GM18861 (cell line): ENCODE measurements around the gene UBE2D4.
"Not testable (repeated sequence)": the region's sequence is repeated elsewhere in the genome, so short reads cannot be mapped to it uniquely, and the experiment has no call there.

Experiments
- ATAC-seq: cut with Tn5 transposase; IDR thresholded peaks from one replicate; pipeline ENCODE4 v1.9.1; 2021; ENCODE audit not compliant: unreplicated experiment

The UBE2D4 gene

GRCh38 chr7:43960933-43961332 lies 34.7 kb downstream of the UBE2D4 start:
- ATAC-seq = no peak

- not testable (repeated sequence) for ATAC-seq
These were observed 40.2 kb downstream of the UBE2D4 start for GRCh38 chr7:43966392-43966791.

DNA sequence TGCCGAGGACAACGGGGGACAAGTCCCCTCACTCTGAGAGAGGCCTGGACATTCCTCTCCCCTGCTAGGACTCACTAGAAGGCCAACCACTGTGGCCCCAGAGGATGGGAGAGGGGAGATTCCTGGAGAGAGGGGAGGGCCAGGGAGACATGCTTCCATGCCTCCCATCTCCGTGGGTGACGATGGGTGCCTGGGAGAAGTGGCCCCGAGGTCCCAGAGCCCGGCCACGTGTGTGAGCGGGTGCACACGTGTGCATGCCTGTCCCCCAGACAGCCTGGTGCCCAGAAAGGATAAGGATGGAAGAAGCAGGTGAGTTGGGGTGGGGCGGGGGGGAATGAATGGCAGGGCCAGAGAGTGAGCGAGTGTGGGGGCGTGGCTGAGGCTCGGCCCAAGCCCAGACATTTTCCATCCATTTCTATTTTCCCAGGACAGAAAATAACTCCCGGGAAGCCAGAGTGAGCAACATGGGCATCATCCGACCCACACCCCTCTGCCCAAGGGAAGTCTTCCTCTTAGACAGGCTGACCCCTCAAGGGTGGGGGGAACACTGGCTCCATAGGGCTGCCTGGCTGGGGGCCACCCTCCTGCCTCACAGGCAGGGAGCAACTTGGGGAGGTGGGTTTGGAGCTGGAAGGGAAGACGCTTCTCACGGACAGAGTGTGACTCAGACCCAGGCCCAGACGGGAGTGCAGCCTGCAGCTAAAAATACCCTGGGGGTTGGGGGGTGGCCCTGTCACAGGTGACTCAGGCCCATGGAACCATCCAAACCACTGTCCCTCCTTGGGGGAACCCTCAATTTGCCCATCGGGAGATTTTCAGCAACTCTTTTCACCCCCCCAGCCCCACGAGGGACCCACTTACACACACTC lies 42.2 kb downstream of the UBE2D4 start:
- not testable (repeated sequence) for ATAC-seq

DNA sequence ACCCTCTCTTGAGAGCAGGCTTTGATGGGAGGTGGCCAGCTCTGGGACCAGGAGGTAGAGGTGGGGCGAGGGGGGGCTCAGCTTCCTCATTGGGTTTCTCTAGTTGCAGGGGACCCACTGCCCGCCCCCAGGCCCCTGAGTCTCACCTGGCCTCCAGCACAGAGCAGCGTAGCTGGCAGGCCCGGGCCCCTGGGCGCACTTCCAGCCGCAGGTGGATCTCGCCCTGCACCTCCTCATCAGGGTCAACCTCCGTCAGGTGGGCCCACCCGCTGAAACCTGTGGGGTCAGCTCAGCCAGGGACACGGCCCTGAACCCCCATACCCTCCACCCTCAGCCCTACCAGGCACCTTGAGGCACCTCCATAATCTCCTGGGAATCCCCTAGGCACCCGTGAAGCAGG lies 43.4 kb downstream of the UBE2D4 start:
- ATAC-seq = not testable (repeated sequence)

DNA sequence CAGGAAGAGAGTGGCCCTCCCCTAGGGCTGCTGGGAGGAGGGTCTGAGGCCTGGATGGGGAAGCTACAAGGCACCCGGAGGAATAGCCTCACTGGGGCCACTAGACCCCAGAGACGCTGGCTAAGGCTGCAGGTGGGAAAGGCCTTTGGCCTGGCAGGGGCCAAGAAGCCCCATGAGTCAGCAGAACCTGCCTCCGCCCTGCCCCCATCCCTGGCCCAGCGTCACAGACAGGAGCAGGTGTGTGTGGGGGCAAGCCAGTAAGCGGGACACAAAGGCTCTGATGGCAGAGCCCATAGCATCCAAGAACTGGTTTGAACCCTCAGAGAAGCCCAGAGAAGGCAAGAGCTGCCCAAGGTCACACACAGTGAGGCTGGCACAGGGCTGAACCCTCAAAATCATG lies 44.5 kb downstream of the UBE2D4 start:
- ATAC-seq = not testable (repeated sequence)

DNA sequence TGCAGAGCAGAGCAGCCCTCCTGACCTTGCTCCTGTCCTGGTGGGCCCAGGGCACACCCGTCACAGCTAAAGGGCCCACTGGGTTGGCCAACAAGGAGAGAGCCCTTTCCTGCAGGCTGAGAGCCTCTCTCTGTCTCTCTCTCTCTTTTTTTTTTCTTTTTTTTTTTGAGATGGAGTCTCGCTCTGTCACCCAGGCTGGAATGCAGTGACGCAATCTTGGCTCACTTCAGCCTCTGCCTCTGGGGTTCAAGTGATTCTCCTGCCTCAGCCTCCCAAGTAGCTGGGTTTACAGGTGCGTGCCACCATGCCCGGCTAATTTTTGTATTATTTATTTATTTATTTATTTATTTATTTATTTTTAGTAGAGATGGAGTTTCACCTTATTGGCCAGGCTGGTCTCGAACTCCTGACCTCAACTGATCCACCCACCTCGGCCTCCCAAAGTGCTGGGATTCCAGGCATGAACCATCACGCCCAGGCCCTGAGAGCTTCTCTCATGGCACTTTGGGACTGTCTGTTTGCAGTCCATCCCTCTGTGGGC lies 47.9 kb downstream of the UBE2D4 start:
- not testable (repeated sequence) for ATAC-seq

DNA sequence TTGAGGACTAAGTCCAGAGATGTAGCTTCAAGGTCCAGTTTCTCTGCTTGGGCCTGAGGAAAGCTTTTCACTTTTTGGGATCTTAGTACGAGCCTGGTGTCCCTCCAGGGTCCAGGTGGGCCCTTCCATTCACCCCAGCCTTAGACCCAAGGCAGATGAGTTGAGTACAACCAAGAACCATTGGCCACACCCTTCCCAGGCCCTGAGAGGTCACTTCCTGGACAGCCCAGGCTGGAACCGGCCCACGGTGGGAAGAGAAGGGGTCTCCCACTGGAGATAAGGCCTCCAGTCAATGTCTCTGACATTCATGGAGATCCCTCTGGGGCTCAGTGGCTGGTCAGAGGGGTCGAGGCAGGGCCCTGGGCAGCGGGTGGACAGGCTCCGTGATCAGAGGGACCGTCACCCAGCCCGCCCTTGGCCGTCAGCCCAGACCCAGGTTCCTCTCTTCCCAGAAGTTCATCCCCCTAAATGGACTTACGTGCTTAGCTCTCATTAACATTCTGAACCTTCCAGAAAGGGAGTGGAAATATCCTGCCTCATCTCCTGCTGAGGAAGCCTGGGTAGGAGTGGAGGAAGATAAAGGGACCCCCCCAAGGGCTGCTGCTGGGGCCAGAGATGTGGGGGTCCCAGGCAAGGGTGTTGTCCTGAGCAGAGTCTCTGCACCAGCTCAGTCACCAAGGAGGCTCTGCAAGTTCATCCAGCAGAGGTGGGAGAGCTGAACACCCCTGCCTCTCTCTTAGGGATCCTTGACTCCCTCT lies 48.7 kb downstream of the UBE2D4 start:
- not testable (repeated sequence) for ATAC-seq

DNA sequence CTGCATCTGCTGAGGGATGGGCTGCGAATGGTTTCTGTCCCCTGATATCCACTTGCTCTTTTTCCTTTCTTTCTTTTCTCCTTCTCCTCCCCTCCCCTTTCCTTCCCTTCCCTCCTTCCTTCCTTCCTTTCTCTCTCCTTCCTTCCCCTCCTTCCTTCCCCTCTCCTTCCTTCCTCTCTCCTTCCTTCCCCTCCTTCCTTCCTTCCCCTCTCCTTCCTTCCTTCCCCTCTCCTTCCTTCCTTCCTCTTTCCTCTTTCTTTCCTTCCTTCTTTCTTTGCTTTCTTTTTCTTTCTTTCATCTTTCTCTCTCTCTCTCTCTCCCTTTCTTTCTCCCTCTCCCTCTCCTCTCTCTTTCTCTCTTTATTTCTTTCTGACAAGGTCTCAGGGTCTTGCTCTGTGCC lies 51.3 kb downstream of the UBE2D4 start:
- ATAC-seq = no peak

DNA sequence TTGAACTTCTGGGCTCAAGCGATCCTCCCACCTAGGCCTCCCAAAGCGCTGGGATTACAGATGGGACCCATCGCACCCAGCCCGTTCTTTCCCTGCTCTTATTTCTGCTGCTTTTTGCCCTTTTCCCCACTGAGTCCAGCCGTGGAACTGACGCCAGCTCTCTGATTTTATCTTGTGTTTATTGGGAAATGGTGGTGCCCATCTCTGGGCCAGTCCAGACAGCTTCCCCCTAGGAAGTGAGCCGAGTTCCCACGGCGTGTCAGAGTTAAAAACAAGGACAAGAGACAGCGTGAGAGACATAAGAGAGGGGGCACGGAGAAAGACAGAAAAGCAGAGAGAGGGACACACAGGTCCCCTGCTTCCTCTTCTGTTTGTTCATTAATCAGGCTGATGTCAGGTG lies 51.9 kb downstream of the UBE2D4 start:
- ATAC-seq = not testable (repeated sequence)

- not testable (repeated sequence) for ATAC-seq
These were observed 56.6 kb downstream of the UBE2D4 start for GRCh38 chr7:43982848-43983247.

DNA sequence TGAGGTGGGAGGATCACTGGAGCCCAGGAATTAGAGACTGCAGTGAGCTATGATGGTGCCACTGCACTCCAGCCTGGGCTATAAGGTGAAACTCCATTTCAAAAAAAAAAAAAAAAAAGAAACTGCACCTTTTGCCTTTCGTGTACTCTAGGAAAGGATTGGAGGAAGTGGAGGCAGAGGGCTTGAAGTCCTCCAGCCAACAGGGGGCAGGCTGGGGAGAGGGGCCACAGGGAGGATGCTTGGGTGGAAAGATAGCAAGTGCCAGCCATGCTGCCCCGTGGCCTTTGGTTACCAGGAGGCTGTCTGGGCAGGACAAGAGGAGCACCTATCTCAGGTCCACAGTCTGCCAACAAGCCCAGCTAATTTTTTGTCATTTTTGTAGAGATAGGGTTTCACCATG lies 57.5 kb downstream of the UBE2D4 start:
- not testable (repeated sequence) for ATAC-seq

GRCh38 chr7:43985904-43986864 lies 59.9 kb downstream of the UBE2D4 start:
- peak; percentile 53 for ATAC-seq

- ATAC-seq = not testable (repeated sequence)
These were observed 61.2 kb downstream of the UBE2D4 start for GRCh38 chr7:43987476-43987875.

DNA sequence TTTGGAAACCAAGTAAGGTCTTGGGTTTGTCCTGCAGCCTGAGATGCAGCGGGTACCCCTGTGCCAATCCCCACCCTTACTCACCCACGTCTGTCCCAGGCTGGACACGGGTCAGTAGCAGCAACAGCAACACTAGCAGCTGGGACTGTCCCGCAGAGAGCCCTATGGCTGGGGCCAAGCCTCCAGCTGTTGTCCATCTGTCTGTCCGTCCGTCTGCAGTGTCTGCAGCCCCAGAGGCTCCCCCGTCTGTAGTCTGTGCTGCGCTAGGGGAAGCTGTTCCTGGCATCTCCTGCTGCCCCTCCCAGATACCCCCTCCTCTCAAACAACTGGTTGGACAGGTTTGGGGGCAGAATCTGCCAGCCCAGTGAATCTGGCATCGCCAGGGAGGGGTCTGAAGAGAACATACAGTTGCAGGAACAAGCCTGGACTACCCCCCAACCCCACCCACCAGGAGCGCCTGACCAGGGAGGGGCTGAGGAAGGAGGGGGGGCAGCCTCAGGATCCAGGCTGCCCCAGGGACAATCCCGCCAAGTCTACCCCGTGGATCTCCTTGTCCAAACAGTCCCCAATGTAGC lies 63.9 kb downstream of the UBE2D4 start:
- ATAC-seq = not testable (repeated sequence)

DNA sequence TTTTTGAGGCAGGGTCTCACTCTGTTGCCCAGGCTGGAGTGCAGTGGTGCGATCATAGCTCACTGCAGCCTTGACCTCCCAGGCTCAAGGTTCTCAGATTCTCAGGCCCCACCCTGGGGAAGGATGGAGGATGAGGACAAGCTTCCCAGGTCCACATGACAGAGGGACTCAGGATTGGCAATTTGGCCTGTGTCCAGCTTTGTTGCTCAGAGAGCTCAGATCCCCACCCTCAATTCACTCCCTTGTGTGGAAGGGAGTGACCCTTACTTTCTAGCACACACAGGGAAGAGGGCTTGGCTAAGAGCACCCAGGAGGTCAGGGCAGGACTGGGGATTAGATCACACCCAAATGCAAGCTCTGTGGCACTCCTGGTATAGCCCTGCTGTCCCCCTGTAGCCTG lies 64.6 kb downstream of the UBE2D4 start:
- ATAC-seq = not testable (repeated sequence)

DNA sequence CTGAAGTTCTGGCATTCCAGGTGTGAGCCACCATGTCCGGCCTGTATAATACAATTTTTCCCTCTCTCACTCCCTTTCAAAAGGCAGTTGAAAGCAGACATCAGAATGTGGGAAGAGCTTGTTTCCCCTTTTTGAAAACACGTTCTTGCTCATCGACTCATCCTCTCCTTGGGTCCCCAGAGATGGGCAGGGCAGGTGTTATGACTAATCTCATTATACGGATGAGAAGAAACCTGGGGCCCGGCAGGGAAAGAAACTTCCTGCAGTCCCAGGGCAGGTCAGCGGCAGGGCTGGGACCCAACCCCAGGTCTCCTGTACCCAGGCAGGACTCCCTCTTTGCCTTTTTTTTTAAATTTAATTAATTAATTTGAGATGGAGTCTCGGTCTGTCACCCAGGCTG lies 66.7 kb downstream of the UBE2D4 start:
- ATAC-seq = peak; percentile 94

DNA sequence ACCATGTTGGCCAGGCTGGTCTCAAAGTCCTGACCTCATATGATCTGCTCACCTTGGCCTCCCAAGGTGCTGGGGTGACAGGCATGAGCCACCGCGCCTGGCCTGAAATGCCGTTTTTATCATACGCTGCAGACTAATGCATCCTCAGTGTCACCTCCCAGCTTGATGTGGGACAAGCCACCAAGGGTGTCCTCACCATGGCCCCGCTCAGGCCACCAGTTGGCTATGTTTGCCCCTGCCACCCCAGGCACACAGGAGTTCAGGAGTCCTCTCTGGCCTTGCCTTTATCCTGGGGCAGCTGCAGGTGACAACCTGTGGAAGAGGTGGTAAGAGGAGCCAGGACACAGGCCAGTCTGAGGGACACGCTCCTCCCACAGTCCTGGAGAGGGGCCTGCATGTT lies 68.4 kb downstream of the UBE2D4 start:
- not testable (repeated sequence) for ATAC-seq

DNA sequence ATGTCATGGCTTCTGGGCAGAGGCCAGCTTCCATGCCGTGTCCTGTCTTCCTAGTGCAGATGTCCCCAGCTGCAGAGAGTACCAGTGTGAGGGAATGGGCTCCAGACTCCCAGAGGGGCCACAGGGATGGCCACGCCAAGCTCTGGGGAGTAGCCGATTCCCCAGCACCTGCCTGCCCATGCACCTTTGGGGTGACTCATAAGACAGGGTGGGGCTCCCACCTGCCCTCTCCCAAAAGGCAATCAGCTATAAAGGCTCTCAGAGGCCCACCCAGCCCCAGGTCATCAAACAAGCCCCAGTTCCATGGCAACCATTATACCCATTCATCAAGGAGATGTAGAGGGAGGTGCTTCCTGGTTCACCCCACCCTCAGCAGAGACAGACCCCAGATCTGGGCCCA lies 71.3 kb downstream of the UBE2D4 start, which contains the start of gene SPDYE1:
TSS of gene SPDYE1 (plus strand) at position 366 of the 400 bp plus-strand sequence. CDS start 2,053 bp downstream, outside the sequence.
- not testable (repeated sequence) for ATAC-seq
